Measurements from ENCODE around the gene ARHGEF38.
A peak's percentile ranks its signal among the peaks of the same experiment; 100 is the strongest.

GRCh38 chr4:105715692-105716278 is 163.4 kb downstream of the ARHGEF38 start:
- TF ChIP-seq, protein P1, sequence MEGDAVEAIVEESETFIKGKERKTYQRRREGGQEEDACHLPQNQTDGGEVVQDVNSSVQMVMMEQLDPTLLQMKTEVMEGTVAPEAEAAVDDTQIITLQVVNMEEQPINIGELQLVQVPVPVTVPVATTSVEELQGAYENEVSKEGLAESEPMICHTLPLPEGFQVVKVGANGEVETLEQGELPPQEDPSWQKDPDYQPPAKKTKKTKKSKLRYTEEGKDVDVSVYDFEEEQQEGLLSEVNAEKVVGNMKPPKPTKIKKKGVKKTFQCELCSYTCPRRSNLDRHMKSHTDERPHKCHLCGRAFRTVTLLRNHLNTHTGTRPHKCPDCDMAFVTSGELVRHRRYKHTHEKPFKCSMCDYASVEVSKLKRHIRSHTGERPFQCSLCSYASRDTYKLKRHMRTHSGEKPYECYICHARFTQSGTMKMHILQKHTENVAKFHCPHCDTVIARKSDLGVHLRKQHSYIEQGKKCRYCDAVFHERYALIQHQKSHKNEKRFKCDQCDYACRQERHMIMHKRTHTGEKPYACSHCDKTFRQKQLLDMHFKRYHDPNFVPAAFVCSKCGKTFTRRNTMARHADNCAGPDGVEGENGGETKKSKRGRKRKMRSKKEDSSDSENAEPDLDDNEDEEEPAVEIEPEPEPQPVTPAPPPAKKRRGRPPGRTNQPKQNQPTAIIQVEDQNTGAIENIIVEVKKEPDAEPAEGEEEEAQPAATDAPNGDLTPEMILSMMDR (IDR thresholded peaks at IDR 0.05 in 4 of 5, conservative IDR thresholded peaks at IDR 0.05 in 1 of 5), result peak in 4 of 5 experiments; percentile 23 to 59 (median 43)
- TF ChIP-seq POLR2A (IDR thresholded peaks at IDR 0.05), result no peak

All from gastrocnemius medialis (tissue), 4 donors.